ENCODE measurements around the gene COL4A3. TPM values are rescaled to one million over a fixed set of nuclear protein-coding genes. Genes with fewer than 3 reads are reported as not detected.

The COL4A3 gene
- total RNA-seq (2014; rRNA removed; shearing (Covaris generic)) = 0.11 TPM in 1 of 2 replicates, not detected in the other
- 0.18 and 0.70 TPM in 2 replicates for polyA plus RNA-seq (2016; fragmentation: Nextera tagmentation; extraction: Ambion mirVana)

DNA sequence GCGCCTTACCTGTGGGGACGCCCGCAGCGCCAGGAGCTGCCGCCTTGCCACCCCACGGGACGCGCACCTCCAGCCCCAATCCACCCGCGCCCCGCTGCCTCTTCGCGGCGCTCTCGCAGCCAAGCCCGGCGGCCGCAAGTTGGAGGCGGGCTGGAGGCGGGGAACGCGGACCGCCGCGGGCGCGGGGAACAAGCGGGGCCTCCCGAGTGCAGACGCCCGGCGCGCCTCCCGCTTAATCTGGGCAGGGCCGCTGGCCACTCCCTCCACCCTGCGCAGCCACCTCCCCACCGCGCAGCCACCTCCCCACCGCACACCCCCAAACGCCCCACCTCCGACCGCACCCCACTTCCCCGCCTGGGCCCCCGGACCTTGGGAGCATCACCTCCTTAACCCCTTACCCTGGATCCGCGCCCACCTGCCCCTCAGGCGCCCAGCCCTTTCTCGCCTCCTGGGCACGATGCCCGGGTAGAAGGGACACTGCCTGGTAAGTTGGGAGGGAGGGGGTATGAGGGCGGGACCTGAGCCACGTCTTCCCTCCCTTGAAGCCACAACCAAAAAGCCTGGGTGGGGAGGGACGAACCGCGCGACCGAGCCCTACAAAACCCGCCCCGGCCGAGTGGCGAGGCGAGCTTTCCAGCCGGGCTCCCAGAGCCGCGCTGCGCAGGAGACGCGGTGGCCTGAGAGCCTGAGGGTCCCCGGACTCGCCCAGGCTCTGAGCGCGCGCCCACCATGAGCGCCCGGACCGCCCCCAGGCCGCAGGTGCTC, at the start of gene COL4A3, which contains the start of gene COL4A4:
Gene COL4A3, plus strand, starts transcription at position 627 of the 765 bp plus-strand sequence. Its CDS starts 103 bp downstream, at position 730.
Gene COL4A4, minus strand, starts transcription at position 208 of the 765 bp plus-strand sequence. CDS start 16,722 bp downstream, outside the sequence.
- H3K4me1 ChIP-seq (ENCODE audit: insufficient read depth) = 0 out of 2 replicates have a peak, but pooled peaks cover 3% of the 10 kb centered on the region
- no peaks in the 10 kb centered on the region for H3K79me2 ChIP-seq (ENCODE audit: insufficient read depth)
- WGBS, 2 experiments (ENCODE audit: low coverage in 1 of 2, low lambda C conversion rate in 2 of 2, missing lambda C conversion rate in 2 of 2) = 2% methylated on average over 55 to 58 of the region's 77 CpGs
- peaks cover 42% of the 10 kb centered on the region for H3K27me3 ChIP-seq (replicated peaks; ENCODE audit: insufficient read depth)
- peak; percentile 64 for DNase-seq
- no peak within 1 kb of the TSS for H3K9ac ChIP-seq
- H3K27ac ChIP-seq = no peak within 1 kb of the TSS
- no peaks in the 10 kb centered on the region for H3F3A ChIP-seq (ENCODE audit: insufficient read depth)
- H3K4me2 ChIP-seq (ENCODE audit: unreplicated experiment) = peak within 1 kb of the TSS; percentile 98
- in situ Hi-C loops (cut with MboI) = no loop called here
- no peaks in the 10 kb centered on the region for H3K9me2 ChIP-seq (ENCODE audit: insufficient read depth)
- TF ChIP-seq EZH2 (IDR thresholded peaks at IDR 0.05; ENCODE audit: insufficient read depth, poor library complexity, severe bottlenecking) = no peak
- no peak for TF ChIP-seq EZH2phosphoT487 (IDR thresholded peaks at IDR 0.05; ENCODE audit: insufficient read depth, low read depth)
- no peaks in the 10 kb centered on the region for H3K36me3 ChIP-seq (ENCODE audit: low read depth)
- H3K9me3 ChIP-seq (ENCODE audit: low read depth) = no peaks in the 10 kb centered on the region
- H2AFZ ChIP-seq = peak within 1 kb of the TSS; percentile 78
- H4K20me1 ChIP-seq (ENCODE audit: insufficient read depth) = no peaks in the 10 kb centered on the region
- peak within 1 kb of the TSS; percentile 74 for H3K4me3 ChIP-seq

DNA sequence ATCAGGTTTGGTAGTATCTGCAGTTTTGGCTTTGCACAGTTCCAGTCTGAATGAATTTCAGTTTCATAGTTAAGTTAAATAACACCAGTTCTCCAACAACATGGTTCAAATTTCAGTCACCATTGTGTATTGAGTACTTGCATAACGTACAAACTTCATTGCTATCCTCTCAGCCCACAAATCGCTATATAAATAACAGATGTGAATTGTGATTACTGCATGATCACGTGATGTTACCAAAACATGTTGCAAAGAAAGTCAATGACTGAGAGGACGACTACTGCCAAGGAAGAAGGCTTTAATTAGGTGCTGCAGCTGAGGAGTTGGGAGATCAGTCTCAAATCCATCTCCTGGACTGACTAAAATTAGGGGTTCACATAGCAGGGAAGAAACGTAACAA, 48.7 kb upstream of the COL4A3 start:
- no peaks in the 10 kb centered on the region for H3K79me2 ChIP-seq (ENCODE audit: insufficient read depth)
- H3K27ac ChIP-seq = no peak overlapping the region
- no peak overlapping the region for H2AFZ ChIP-seq
- peaks cover 4% of the 10 kb centered on the region; the same call in 1 of the 2 replicates for H3K4me1 ChIP-seq (ENCODE audit: insufficient read depth)
- no peak overlapping the region for H3K9ac ChIP-seq
- 23 to 27% methylated on average over 5 of the region's 5 CpGs for WGBS, 2 experiments (ENCODE audit: low coverage in 1 of 2, low lambda C conversion rate in 2 of 2, missing lambda C conversion rate in 2 of 2)
- no peaks in the 10 kb centered on the region; the same call in 1 of the 2 replicates for H3F3A ChIP-seq (ENCODE audit: insufficient read depth)
- no peak for TF ChIP-seq EZH2phosphoT487 (IDR thresholded peaks at IDR 0.05; ENCODE audit: insufficient read depth, low read depth)
- TF ChIP-seq EZH2 (IDR thresholded peaks at IDR 0.05; ENCODE audit: insufficient read depth, poor library complexity, severe bottlenecking) = no peak
- H3K27me3 ChIP-seq (replicated peaks; ENCODE audit: insufficient read depth) = no peaks in the 10 kb centered on the region
- peak; percentile 46 for DNase-seq
- H3K36me3 ChIP-seq (ENCODE audit: low read depth) = no peaks in the 10 kb centered on the region
- H4K20me1 ChIP-seq (ENCODE audit: insufficient read depth) = no peaks in the 10 kb centered on the region
- H3K9me3 ChIP-seq (ENCODE audit: low read depth) = no peaks in the 10 kb centered on the region
- no peak overlapping the region for H3K4me2 ChIP-seq (ENCODE audit: unreplicated experiment)
- H3K4me3 ChIP-seq = no peak overlapping the region
- H3K9me2 ChIP-seq (ENCODE audit: insufficient read depth) = no peaks in the 10 kb centered on the region
- in situ Hi-C loops (cut with MboI) = loop anchor here (10.0 kb wide), 1 partner anchor 311 kb away; no protein-coding TSS in a partner anchor

DNA sequence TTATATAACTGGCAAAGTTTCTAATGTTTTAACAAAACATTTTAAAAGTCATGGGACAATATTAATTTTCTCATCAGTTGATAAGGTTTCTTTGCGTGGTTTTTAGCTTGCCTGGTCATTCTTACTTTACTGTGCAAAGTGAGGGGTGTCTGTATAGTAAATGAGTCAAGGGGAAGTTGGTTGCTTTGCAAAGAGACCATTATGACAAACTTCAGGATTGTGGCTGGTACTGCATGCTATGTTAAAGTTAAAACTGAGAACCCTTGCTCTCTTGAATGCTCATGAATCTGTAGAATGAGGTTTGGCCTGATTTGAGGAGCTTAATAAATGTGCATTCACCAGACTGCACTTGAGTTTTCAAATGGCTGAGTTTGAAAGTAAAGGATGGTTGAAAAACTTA, 47.4 kb upstream of the COL4A3 start:
- no peak overlapping the region for H3K9ac ChIP-seq
- no peak overlapping the region for H3K27ac ChIP-seq
- no peak for DNase-seq
- H4K20me1 ChIP-seq (ENCODE audit: insufficient read depth) = no peaks in the 10 kb centered on the region
- no peaks in the 10 kb centered on the region for H3K27me3 ChIP-seq (replicated peaks; ENCODE audit: insufficient read depth)
- peaks cover 4% of the 10 kb centered on the region; the same call in 1 of the 2 replicates for H3K4me1 ChIP-seq (ENCODE audit: insufficient read depth)
- TF ChIP-seq EZH2 (IDR thresholded peaks at IDR 0.05; ENCODE audit: insufficient read depth, poor library complexity, severe bottlenecking) = no peak
- no peaks in the 10 kb centered on the region for H3K9me2 ChIP-seq (ENCODE audit: insufficient read depth)
- H3K36me3 ChIP-seq (ENCODE audit: low read depth) = no peaks in the 10 kb centered on the region
- 90 to 94% methylated on average over 1 of the region's 1 CpG for WGBS, 2 experiments (ENCODE audit: low coverage in 1 of 2, low lambda C conversion rate in 2 of 2, missing lambda C conversion rate in 2 of 2)
- no peaks in the 10 kb centered on the region; the same call in 1 of the 2 replicates for H3F3A ChIP-seq (ENCODE audit: insufficient read depth)
- in situ Hi-C loops (cut with MboI) = loop anchor here (10.0 kb wide), 1 partner anchor 312 kb away; no protein-coding TSS in a partner anchor
- no peaks in the 10 kb centered on the region for H3K9me3 ChIP-seq (ENCODE audit: low read depth)
- H2AFZ ChIP-seq = no peak overlapping the region
- H3K4me2 ChIP-seq (ENCODE audit: unreplicated experiment) = no peak overlapping the region
- no peak overlapping the region for H3K4me3 ChIP-seq
- H3K79me2 ChIP-seq (ENCODE audit: insufficient read depth) = no peaks in the 10 kb centered on the region

DNA sequence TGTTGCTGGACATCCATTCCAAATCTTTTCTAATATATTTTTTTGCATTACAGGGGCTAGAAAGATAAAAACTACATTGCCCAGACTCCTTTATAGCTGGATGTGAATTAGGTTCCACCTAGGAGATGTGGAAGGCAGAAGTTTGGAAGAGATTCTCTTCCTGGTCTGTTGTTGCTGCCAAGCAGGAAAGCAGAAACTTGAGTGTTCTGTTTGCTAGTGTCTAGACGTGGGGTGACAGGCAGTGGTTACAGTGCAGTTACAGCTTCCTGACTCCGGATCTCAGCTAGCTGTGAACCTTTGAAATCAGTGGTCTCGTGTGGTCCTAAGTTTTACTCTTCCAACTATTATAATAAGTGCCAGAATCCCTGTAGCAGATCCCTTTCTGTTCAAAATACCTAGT, 46.6 kb upstream of the COL4A3 start:
- H2AFZ ChIP-seq = 0 out of 2 replicates have a peak overlapping the region, but pooled peaks have one; percentile 43
- no peak for DNase-seq
- H3K9me2 ChIP-seq (ENCODE audit: insufficient read depth) = no peaks in the 10 kb centered on the region
- in situ Hi-C loops (cut with MboI) = loop anchor here (10.0 kb wide), 1 partner anchor 313 kb away; no protein-coding TSS in a partner anchor
- no peaks in the 10 kb centered on the region; the same call in 1 of the 2 replicates for H3F3A ChIP-seq (ENCODE audit: insufficient read depth)
- no peaks in the 10 kb centered on the region for H3K27me3 ChIP-seq (replicated peaks; ENCODE audit: insufficient read depth)
- no peak overlapping the region for H3K4me3 ChIP-seq
- no peaks in the 10 kb centered on the region for H3K9me3 ChIP-seq (ENCODE audit: low read depth)
- no peaks in the 10 kb centered on the region for H3K79me2 ChIP-seq (ENCODE audit: insufficient read depth)
- no peaks in the 10 kb centered on the region for H4K20me1 ChIP-seq (ENCODE audit: insufficient read depth)
- H3K4me2 ChIP-seq (ENCODE audit: unreplicated experiment) = no peak overlapping the region
- 49 to 55% methylated on average over 3 of the region's 3 CpGs for WGBS, 2 experiments (ENCODE audit: low coverage in 1 of 2, low lambda C conversion rate in 2 of 2, missing lambda C conversion rate in 2 of 2)
- TF ChIP-seq EZH2 (IDR thresholded peaks at IDR 0.05; ENCODE audit: insufficient read depth, poor library complexity, severe bottlenecking) (no peak), EZH2phosphoT487 (IDR thresholded peaks at IDR 0.05; ENCODE audit: insufficient read depth, low read depth) (no peak)
- H3K4me1 ChIP-seq (ENCODE audit: insufficient read depth) = peaks cover 4% of the 10 kb centered on the region; the same call in 1 of the 2 replicates
- H3K27ac ChIP-seq = no peak overlapping the region
- no peak overlapping the region for H3K9ac ChIP-seq
- no peaks in the 10 kb centered on the region for H3K36me3 ChIP-seq (ENCODE audit: low read depth)
